GM18508 (cell line): Measurements from ENCODE around the gene SLC30A3.
"Not testable (repeated sequence)": the region's sequence is repeated elsewhere in the genome, so short reads cannot be mapped to it uniquely, and the experiment has no call there.

ENCODE experiments used
- ATAC-seq: cut with Tn5 transposase; IDR thresholded peaks from one replicate; pipeline ENCODE4 v1.9.1; 2021; ENCODE audit warnings: moderate number of reproducible peaks; ENCODE audit not compliant: insufficient read depth, unreplicated experiment

Gene SLC30A3

GRCh38 chr2:27288610-27289009 is 25.8 kb upstream of the SLC30A3 start:
- ATAC-seq, result no peak

GRCh38 chr2:27285481-27285880 is 22.6 kb upstream of the SLC30A3 start:
- ATAC-seq, result no peak

- ATAC-seq, result no peak
Measured at GRCh38 chr2:27284996-27285395, 22.1 kb upstream of the SLC30A3 start.

GRCh38 chr2:27282892-27283291 is 20.0 kb upstream of the SLC30A3 start:
- ATAC-seq, result no peak

- ATAC-seq, result no peak
Measured at GRCh38 chr2:27281855-27282559, 19.2 kb upstream of the SLC30A3 start, which contains the start of gene TRIM54. Gene TRIM54, plus strand, starts transcription at chr2:27282429. Its CDS starts 303 bp downstream, at chr2:27282732.

GRCh38 chr2:27281442-27281841 is 18.6 kb upstream of the SLC30A3 start:
- no peak for ATAC-seq

- ATAC-seq, result no peak
Measured at GRCh38 chr2:27280826-27281225, 18.0 kb upstream of the SLC30A3 start.

- ATAC-seq, result no peak
Measured at GRCh38 chr2:27278010-27278409, 15.2 kb upstream of the SLC30A3 start.

- no peak for ATAC-seq
Measured at GRCh38 chr2:27275211-27276150, 12.6 kb upstream of the SLC30A3 start, which contains the start of gene DNAJC5G. Gene DNAJC5G, plus strand, starts transcription at chr2:27275433. Its CDS starts 1,296 bp downstream, at chr2:27276729.

GRCh38 chr2:27272537-27273522 is 10.0 kb upstream of the SLC30A3 start:
- not testable (repeated sequence) for ATAC-seq

GRCh38 chr2:27271631-27272340 is 8.9 kb upstream of the SLC30A3 start:
- ATAC-seq, result no peak

- no peak for ATAC-seq
Measured at GRCh38 chr2:27270670-27271069, 7.8 kb upstream of the SLC30A3 start.

GRCh38 chr2:27270131-27270530 is 7.3 kb upstream of the SLC30A3 start:
- ATAC-seq, result no peak

- ATAC-seq, result not testable (repeated sequence)
Measured at GRCh38 chr2:27268296-27268695, 5.4 kb upstream of the SLC30A3 start.

- no peak for ATAC-seq
Measured at GRCh38 chr2:27265536-27265870, 2.7 kb upstream of the SLC30A3 start.

- no peak for ATAC-seq
Measured at GRCh38 chr2:27264753-27265535, 2.1 kb upstream of the SLC30A3 start.

GRCh38 chr2:27264253-27264752 is 1.5 kb upstream of the SLC30A3 start:
- no peak for ATAC-seq
